Measurements from ENCODE around the gene GUCA1A. TPM values are rescaled to one million over a fixed set of nuclear protein-coding genes. Genes with fewer than 3 reads are reported as not detected.
A peak's percentile ranks its signal among the peaks of the same experiment; 100 is the strongest.

The GUCA1A gene
- total RNA-seq, 1 experiment from 2014 or later, result not detected

DNA sequence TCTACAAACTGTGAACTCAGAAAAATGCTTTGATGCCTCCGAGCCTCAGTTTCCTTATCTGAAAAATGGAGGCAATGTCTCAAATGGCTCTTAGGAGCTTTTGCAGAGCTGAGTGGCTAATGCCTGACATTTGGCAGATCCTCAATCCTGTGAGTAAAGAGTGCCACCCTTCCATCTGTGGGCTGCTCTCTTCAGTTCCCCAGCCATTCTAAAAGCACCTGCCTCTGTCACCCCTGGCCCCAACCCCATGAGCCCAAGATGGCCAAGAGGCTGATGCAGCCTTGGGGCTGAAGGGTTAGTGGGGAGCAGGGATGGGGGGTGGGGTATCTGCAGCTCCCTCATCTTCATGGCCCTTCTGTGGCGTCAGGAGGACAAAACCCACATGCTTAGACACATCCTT lies 14.5 kb upstream of the GUCA1A start:
- TF ChIP-seq, protein P1, sequence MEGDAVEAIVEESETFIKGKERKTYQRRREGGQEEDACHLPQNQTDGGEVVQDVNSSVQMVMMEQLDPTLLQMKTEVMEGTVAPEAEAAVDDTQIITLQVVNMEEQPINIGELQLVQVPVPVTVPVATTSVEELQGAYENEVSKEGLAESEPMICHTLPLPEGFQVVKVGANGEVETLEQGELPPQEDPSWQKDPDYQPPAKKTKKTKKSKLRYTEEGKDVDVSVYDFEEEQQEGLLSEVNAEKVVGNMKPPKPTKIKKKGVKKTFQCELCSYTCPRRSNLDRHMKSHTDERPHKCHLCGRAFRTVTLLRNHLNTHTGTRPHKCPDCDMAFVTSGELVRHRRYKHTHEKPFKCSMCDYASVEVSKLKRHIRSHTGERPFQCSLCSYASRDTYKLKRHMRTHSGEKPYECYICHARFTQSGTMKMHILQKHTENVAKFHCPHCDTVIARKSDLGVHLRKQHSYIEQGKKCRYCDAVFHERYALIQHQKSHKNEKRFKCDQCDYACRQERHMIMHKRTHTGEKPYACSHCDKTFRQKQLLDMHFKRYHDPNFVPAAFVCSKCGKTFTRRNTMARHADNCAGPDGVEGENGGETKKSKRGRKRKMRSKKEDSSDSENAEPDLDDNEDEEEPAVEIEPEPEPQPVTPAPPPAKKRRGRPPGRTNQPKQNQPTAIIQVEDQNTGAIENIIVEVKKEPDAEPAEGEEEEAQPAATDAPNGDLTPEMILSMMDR (IDR thresholded peaks at IDR 0.05; ENCODE audit: unreplicated experiment), result no peak
- H3K4me3 Mint-ChIP-seq (ENCODE audit: low read depth, unreplicated experiment), result no peak overlapping the region
- H3K36me3 Mint-ChIP-seq (ENCODE audit: insufficient read depth, unreplicated experiment), result peaks cover 4% of the 10 kb centered on the region
- no peaks in the 10 kb centered on the region for H3K9me3 Mint-ChIP-seq (ENCODE audit: low read depth, unreplicated experiment)
- intact Hi-C loops (cut with micrococcal nuclease; ENCODE audit: unreplicated experiment), result no loop called here
- no peak for DNase-seq
- CTCF ChIA-PET, result interaction anchor here (1.1 kb wide), 1 partner anchor 40 kb away, joined by 5 read pairs; no protein-coding TSS in a partner anchor
- no peak overlapping the region for H3K27ac Mint-ChIP-seq (ENCODE audit: unreplicated experiment)
- H3K4me1 Mint-ChIP-seq (ENCODE audit: low read depth, unreplicated experiment), result peaks cover 6% of the 10 kb centered on the region
- no peaks in the 10 kb centered on the region for H3K27me3 Mint-ChIP-seq (ENCODE audit: unreplicated experiment)
- BruUV-seq (replicated peaks), result no TSS peak

DNA sequence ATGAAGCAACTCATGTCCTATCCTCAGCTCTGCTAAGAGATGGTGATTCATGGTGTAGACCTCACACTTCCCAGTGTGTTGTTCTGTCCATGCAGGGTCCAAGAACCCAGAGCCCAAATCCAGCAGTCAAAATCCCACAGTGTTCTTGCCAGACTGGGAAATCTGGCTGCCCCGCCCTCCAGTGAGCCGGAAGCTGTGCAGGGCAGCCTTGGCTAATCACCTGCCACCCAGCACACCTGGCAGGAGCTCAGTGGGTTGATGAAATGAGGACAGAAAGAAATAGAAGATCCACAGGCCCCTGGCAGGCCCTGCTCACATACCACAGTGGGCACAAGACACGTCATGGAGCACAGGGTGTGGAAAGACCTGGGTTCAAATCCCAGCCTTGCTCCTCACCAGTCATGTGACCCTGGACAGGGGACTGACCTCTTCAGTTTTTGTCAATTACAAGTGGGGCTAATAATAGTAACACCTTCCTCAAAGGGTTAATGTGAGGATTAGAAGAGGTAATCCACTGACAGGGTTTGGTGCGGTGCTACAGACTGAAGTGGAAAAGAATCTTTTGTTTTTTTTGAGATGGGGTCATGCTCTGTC lies 13.6 kb upstream of the GUCA1A start:
- H3K27me3 Mint-ChIP-seq (ENCODE audit: unreplicated experiment), result no peaks in the 10 kb centered on the region
- CTCF ChIA-PET, result interaction anchor here (0.7 to 1.1 kb wide), 3 partner anchors 13 to 41 kb away, joined by 3 to 5 read pairs (median 4); no protein-coding TSS in a partner anchor
- intact Hi-C loops (cut with micrococcal nuclease; ENCODE audit: unreplicated experiment), result no loop called here
- DNase-seq, result peak; percentile 44
- H3K36me3 Mint-ChIP-seq (ENCODE audit: insufficient read depth, unreplicated experiment), result no peaks in the 10 kb centered on the region
- H3K9me3 Mint-ChIP-seq (ENCODE audit: low read depth, unreplicated experiment), result no peaks in the 10 kb centered on the region
- no peak overlapping the region for H3K27ac Mint-ChIP-seq (ENCODE audit: unreplicated experiment)
- no peak overlapping the region for H3K4me3 Mint-ChIP-seq (ENCODE audit: low read depth, unreplicated experiment)
- TF ChIP-seq, protein P1 (IDR thresholded peaks at IDR 0.05; ENCODE audit: unreplicated experiment), result no peak
- BruUV-seq (replicated peaks), result no TSS peak
- H3K4me1 Mint-ChIP-seq (ENCODE audit: low read depth, unreplicated experiment), result no peaks in the 10 kb centered on the region

DNA sequence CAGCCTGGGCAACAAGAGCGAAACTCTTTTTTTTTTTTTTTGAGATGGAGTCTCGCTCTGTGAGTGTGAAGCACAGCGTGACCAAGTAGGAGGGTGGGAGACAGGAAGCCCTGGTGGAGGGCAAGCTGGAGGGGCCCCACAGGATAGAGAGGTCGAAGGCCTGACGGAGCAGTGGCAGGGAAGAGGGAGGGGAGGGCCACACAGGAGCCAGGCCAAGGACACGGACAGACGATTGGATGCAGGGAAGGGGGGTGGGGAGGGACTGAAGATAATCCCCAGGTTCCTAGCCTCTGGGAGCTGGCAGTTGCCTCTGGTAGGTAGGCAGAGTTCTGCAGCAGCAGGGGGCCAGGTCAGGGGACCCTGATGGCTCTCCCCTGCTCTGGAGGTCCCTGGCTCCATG lies 10.8 kb upstream of the GUCA1A start:
- CTCF ChIA-PET, result interaction anchor here (0.6 kb wide), 2 partner anchors 8 to 56 kb away, joined by 3 read pairs; no protein-coding TSS in a partner anchor

DNA sequence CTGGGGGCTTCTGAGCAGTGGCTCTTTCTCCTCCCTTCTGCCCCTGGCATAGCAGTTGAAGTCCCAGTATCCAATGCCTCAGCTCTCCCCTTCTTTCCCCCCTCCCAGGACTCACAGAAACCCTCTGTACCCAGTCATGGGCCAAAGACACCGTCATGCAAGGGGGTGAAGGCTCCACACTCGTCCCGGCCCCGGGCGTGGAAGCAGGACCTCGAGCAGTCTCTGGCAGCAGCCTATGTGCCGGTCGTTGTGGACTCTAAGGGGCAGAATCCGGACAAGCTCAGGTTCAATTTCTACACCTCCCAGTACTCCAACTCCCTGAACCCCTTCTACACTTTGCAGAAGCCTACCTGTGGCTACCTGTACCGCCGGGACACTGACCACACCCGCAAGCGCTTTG lies 10.4 kb upstream of the GUCA1A start:
- TF ChIP-seq, protein P1 (IDR thresholded peaks at IDR 0.05; ENCODE audit: unreplicated experiment), result no peak
- Mint-ChIP-seq H3K9me3 (ENCODE audit: low read depth, unreplicated experiment) (no peaks in the 10 kb centered on the region), H3K27me3 (ENCODE audit: unreplicated experiment) (no peaks in the 10 kb centered on the region), H3K27ac (ENCODE audit: unreplicated experiment) (no peak overlapping the region), H3K4me1 (ENCODE audit: low read depth, unreplicated experiment) (peaks cover 11% of the 10 kb centered on the region), H3K4me3 (ENCODE audit: low read depth, unreplicated experiment) (no peak overlapping the region), H3K36me3 (ENCODE audit: insufficient read depth, unreplicated experiment) (peaks cover 8% of the 10 kb centered on the region)
- no peak for DNase-seq
- CTCF ChIA-PET, result no interaction called here
- intact Hi-C loops (cut with micrococcal nuclease; ENCODE audit: unreplicated experiment), result no loop called here
- BruUV-seq (replicated peaks), result no TSS peak

More for the DNA sequence above, 10.8 kb upstream of the GUCA1A start:
- TF ChIP-seq, protein P1 (IDR thresholded peaks at IDR 0.05; ENCODE audit: unreplicated experiment), result no peak
- Mint-ChIP-seq H3K4me3 (ENCODE audit: low read depth, unreplicated experiment) (no peak overlapping the region), H3K4me1 (ENCODE audit: low read depth, unreplicated experiment) (peaks cover 11% of the 10 kb centered on the region), H3K9me3 (ENCODE audit: low read depth, unreplicated experiment) (no peaks in the 10 kb centered on the region), H3K27me3 (ENCODE audit: unreplicated experiment) (no peaks in the 10 kb centered on the region), H3K27ac (ENCODE audit: unreplicated experiment) (no peak overlapping the region), H3K36me3 (ENCODE audit: insufficient read depth, unreplicated experiment) (peaks cover 8% of the 10 kb centered on the region)
- no peak for DNase-seq
- intact Hi-C loops (cut with micrococcal nuclease; ENCODE audit: unreplicated experiment), result no loop called here
- no TSS peak for BruUV-seq (replicated peaks)

All from Calu3 (cell line).